GM12878 (cell line): ENCODE data around the gene USP37.

ENCODE experiments used
- BRCA1 ChIP-seq: IDR thresholded peaks from 2 replicates; pipeline ENCODE4 v1.6.1; 2011; ENCODE audit warnings: low read depth, low read length, improper control_type of control experiment
- CREM ChIP-seq: IDR thresholded peaks from 2 replicates; pipeline ENCODE4 v1.6.1; 2014; ENCODE audit warnings: antibody characterized with exemption, low read depth
- CTCF ChIP-seq, 3 experiments: IDR thresholded peaks in 2 of 3; conservative IDR thresholded peaks in 1 of 3; 2 replicates each; pipeline ENCODE4 v1.5.1; 2011; ENCODE audit warnings: low read depth in 3 of 3, low read length in 3 of 3, mild to moderate bottlenecking in 3 of 3, control low read depth in 2 of 3, moderate library complexity in 2 of 3, inconsistent platforms in 1 of 3, mixed read lengths in 1 of 3; ENCODE audit not compliant: control insufficient read depth in 2 of 3, insufficient read depth in 1 of 3; ENCODE audit errors: extremely low read depth in 1 of 3
- ESRRA ChIP-seq: IDR thresholded peaks from 2 replicates; pipeline ENCODE4 v1.6.1; 2012; ENCODE audit warnings: mild to moderate bottlenecking, low read length, improper control_type of control experiment
- EZH2 ChIP-seq: IDR thresholded peaks from 2 replicates; pipeline ENCODE4 v1.6.1; 2012; ENCODE audit warnings: low read depth, mild to moderate bottlenecking, control low read depth, inconsistent platforms, low read length, borderline replicate concordance; ENCODE audit not compliant: control insufficient read depth
- LARP7 ChIP-seq: fragments of 450-650 bp; IDR thresholded peaks from 2 replicates; pipeline ENCODE4 v1.6.1; 2017; ENCODE audit warnings: mild to moderate bottlenecking
- MXI1 ChIP-seq: fragments of 150-350 bp; IDR thresholded peaks from 2 replicates; pipeline ENCODE4 v1.6.1; 2011; ENCODE audit warnings: low read depth, mild to moderate bottlenecking, inconsistent platforms, low read length, improper control_type of control experiment
- POLR2A ChIP-seq: IDR thresholded peaks from 2 replicates; pipeline ENCODE4 v1.6.1; 2011; ENCODE audit warnings: low read depth, mild to moderate bottlenecking, low read length
- REST ChIP-seq: IDR thresholded peaks from 2 replicates; pipeline ENCODE4 v1.6.1; 2012; ENCODE audit warnings: mild to moderate bottlenecking, low read depth, low read length
- SIN3A ChIP-seq: IDR thresholded peaks from 2 replicates; pipeline ENCODE4 v1.6.1; 2012; ENCODE audit warnings: low read depth, low read length, improper control_type of control experiment
- SP1 ChIP-seq: IDR thresholded peaks from one replicate; pipeline ENCODE4 v1.6.1; 2011; ENCODE audit warnings: low read depth, low read length
- ZZZ3 ChIP-seq: IDR thresholded peaks from 2 replicates; pipeline ENCODE4 v1.6.1; 2011; ENCODE audit warnings: low read depth; ENCODE audit not compliant: control insufficient read depth, insufficient read length

GRCh38 chr2:218555527-218555926 lies 12.6 kb downstream of the USP37 start:
- TF ChIP-seq CTCF (IDR thresholded peaks at IDR 0.05 in 2 of 3, conservative IDR thresholded peaks at IDR 0.05 in 1 of 3; ENCODE audit: control insufficient read depth in 2 of 3, extremely low read depth in 1 of 3, insufficient read depth in 1 of 3, low read depth in 3 of 3, low read length in 3 of 3) (no peak), EZH2 (no peak), SIN3A (no peak), BRCA1 (no peak), ESRRA (no peak), POLR2A (no peak), CREM (no peak), LARP7 (no peak), REST (no peak), SP1 (no peak), MXI1 (no peak), ZZZ3 (no peak)
